ENCODE measurements around the gene UCP2. TPM values are rescaled to one million over a fixed set of nuclear protein-coding genes. Genes with fewer than 3 reads are reported as not detected.
A peak's percentile ranks its signal among the peaks of the same experiment; 100 is the strongest.
"Not testable (repeated sequence)": the region's sequence is repeated elsewhere in the genome, so short reads cannot be mapped to it uniquely, and the experiment has no call there.

Gene UCP2
- total RNA-seq, 1 donor from 2014 or later: 28.6 TPM

- DNase-seq (no peak), ATAC-seq (no peak)
- intact Hi-C loops (cut with micrococcal nuclease): no loop called here
These were observed 25.6 kb downstream of the UCP2 start for GRCh38 chr11:73956876-73957653.

GRCh38 chr11:73951797-73952196, 30.8 kb downstream of the UCP2 start:
- no peak for DNase-seq

GRCh38 chr11:73950869-73951710, 31.6 kb downstream of the UCP2 start, which contains the start of gene DNAJB13:
Gene DNAJB13 (plus strand): TSS chr11:73951026. CDS start chr11:73951070, 44 bp downstream.
- DNase-seq: peak; percentile 37
- ATAC-seq: peak; percentile 32
- intact Hi-C loops (cut with micrococcal nuclease): no loop called here

More at GRCh38 chr11:73951797-73952196, 30.8 kb downstream of the UCP2 start:
- intact Hi-C loops (cut with micrococcal nuclease): no loop called here
- no peak for ATAC-seq

GRCh38 chr11:73949912-73950311, 32.7 kb downstream of the UCP2 start:
- DNase-seq (no peak), ATAC-seq (no peak)
- intact Hi-C loops (cut with micrococcal nuclease): no loop called here

GRCh38 chr11:73949246-73949645, 33.4 kb downstream of the UCP2 start:
- intact Hi-C loops (cut with micrococcal nuclease): no loop called here
- DNase-seq (no peak), ATAC-seq (no peak)

GRCh38 chr11:73946798-73947458, 35.7 kb downstream of the UCP2 start:
- intact Hi-C loops (cut with micrococcal nuclease): no loop called here
- ATAC-seq: no peak
- no peak for DNase-seq

- no peak for ATAC-seq
- DNase-seq: no peak
- intact Hi-C loops (cut with micrococcal nuclease): no loop called here
These were observed 37.2 kb downstream of the UCP2 start for GRCh38 chr11:73945396-73945795.

GRCh38 chr11:73944901-73945300, 37.7 kb downstream of the UCP2 start:
- DNase-seq (no peak), ATAC-seq (no peak)
- intact Hi-C loops (cut with micrococcal nuclease): no loop called here

- intact Hi-C loops (cut with micrococcal nuclease): no loop called here
- ATAC-seq (no peak), DNase-seq (no peak)
These were observed 38.6 kb downstream of the UCP2 start for GRCh38 chr11:73944085-73944484.

GRCh38 chr11:73942010-73942409, 40.6 kb downstream of the UCP2 start:
- intact Hi-C loops (cut with micrococcal nuclease): no loop called here
- DNase-seq (no peak), ATAC-seq (no peak)

GRCh38 chr11:73940801-73941570, 41.7 kb downstream of the UCP2 start:
- intact Hi-C loops (cut with micrococcal nuclease): no loop called here
- DNase-seq (no peak), ATAC-seq (no peak)

GRCh38 chr11:73939096-73939495, 43.5 kb downstream of the UCP2 start:
- intact Hi-C loops (cut with micrococcal nuclease): no loop called here
- ATAC-seq (no peak), DNase-seq (no peak)

GRCh38 chr11:73936047-73936446, 46.6 kb downstream of the UCP2 start:
- intact Hi-C loops (cut with micrococcal nuclease); ATAC-seq: not testable (repeated sequence)

GRCh38 chr11:73932781-73933180, 49.9 kb downstream of the UCP2 start:
- intact Hi-C loops (cut with micrococcal nuclease): no loop called here
- peak; percentile 43 for ATAC-seq
- DNase-seq: no peak

More at GRCh38 chr11:73936047-73936446, 46.6 kb downstream of the UCP2 start:
- not testable (repeated sequence) for DNase-seq

GRCh38 chr11:73931951-73932350, 50.7 kb downstream of the UCP2 start:
- intact Hi-C loops (cut with micrococcal nuclease): no loop called here
- DNase-seq (no peak), ATAC-seq (no peak)

GRCh38 chr11:73931039-73931645, 51.5 kb downstream of the UCP2 start:
- intact Hi-C loops (cut with micrococcal nuclease): no loop called here
- DNase-seq (no peak), ATAC-seq (peak; percentile 74)

- no peak for ATAC-seq
- no peak for DNase-seq
- intact Hi-C loops (cut with micrococcal nuclease): no loop called here
These were observed 53.3 kb downstream of the UCP2 start for GRCh38 chr11:73929388-73929787.
